Measurements from ENCODE around the gene ARID5B.

The ARID5B gene

GRCh38 chr10:61890430-61890829 lies 11.1 kb upstream of the ARID5B start:
- DNase-seq = no peak

GRCh38 chr10:61890881-61891409 lies 10.6 kb upstream of the ARID5B start:
- DNase-seq = no peak

GRCh38 chr10:61891906-61892585 lies 9.5 kb upstream of the ARID5B start:
- DNase-seq = no peak

DNA sequence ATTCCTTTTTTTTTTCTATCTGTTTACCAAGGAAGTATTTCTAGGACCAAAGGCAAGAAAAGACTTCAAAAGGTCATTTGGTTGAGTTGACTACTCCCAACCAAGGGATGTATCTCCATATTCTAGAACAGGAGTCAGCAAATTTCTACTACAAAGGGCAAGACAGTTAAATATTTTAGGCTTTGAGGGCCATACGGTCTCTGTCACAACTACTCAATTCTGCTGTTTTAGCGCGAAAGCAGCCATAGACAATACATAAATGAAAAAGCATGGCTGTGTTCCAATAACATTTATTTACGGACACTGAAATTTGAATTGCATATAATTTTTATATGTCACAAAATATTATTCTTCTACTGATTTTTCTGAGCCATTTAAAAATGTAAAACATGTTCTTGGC lies 8.5 kb upstream of the ARID5B start:
- no peak for DNase-seq

DNA sequence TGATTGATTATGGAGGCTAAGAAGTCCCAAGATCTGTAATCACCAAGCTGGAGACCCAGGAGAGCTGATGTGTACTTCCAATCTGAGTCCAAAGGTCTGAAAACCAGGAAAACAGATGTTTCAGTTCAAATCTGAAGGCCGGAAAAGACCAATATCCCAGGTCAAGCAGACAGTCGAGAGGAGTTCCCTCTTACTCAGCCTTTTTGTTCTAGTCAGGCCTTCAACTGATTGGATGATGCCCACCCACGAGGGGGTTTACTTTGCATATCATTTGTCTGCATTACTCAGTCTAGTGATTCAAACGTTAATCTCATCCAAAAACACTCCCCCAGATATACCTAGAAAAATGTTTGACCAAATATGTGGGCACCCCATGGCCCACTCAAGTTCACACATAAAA lies 7.4 kb upstream of the ARID5B start:
- no peak for DNase-seq

DNA sequence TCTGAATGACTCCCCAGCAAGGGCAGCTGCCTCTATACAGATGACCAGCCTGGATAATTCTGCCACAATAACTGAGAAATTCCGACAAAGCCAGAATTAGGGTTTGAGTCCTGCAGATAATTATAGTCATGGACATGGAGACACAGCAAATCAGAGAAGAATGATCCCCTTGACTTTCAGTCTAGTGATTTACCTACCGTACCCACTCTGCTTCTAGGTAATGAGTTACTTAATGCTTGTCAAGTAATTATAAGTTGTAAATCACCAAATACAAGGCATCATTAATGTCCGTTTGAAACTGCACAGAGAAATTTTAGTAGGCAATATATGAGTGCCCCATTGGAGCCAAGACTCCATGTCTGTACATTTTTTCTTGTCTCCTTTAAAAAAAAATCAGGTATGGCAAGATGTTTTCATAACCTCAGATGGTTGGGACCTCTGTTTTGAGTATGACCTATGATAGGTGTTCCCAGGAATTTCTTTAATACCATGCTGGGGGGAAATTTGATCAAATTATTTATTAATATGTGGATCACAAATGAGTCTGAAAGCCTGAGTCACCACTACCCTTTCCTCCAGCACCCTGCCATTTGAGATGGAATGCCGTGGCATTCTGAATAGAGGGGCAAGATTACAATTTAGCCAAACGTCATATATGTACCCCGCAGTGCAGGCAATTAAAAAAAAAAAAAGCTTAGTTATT lies 5.5 kb upstream of the ARID5B start:
- no peak for DNase-seq

GRCh38 chr10:61896854-61897661 lies 4.4 kb upstream of the ARID5B start:
- DNase-seq = peak in 1 of 2 experiments; percentile 47

GRCh38 chr10:61897671-61898434 lies 3.6 kb upstream of the ARID5B start:
- DNase-seq = no peak

GRCh38 chr10:61898435-61898778 lies 3.1 kb upstream of the ARID5B start:
- peak in 1 of 2 experiments; percentile 9 for DNase-seq

- no peak for DNase-seq
Measured at GRCh38 chr10:61899069-61899531, 2.4 kb upstream of the ARID5B start.

DNA sequence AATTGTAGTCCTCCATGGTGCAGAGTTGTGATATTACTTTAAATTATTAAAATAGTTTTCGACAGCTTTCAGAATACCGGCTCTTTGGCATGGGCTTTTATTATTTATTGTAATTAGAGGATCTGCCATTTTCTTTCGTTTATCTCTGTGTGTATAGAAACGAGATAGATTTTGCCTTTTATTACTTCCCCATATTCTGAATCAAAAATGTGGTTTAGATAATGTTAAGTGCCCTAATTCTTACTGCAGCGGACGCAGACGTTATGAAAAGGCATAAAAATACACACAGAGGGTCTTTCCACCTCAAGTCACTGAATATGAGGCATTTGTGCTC lies 1.9 kb upstream of the ARID5B start:
- DNase-seq = no peak

DNA sequence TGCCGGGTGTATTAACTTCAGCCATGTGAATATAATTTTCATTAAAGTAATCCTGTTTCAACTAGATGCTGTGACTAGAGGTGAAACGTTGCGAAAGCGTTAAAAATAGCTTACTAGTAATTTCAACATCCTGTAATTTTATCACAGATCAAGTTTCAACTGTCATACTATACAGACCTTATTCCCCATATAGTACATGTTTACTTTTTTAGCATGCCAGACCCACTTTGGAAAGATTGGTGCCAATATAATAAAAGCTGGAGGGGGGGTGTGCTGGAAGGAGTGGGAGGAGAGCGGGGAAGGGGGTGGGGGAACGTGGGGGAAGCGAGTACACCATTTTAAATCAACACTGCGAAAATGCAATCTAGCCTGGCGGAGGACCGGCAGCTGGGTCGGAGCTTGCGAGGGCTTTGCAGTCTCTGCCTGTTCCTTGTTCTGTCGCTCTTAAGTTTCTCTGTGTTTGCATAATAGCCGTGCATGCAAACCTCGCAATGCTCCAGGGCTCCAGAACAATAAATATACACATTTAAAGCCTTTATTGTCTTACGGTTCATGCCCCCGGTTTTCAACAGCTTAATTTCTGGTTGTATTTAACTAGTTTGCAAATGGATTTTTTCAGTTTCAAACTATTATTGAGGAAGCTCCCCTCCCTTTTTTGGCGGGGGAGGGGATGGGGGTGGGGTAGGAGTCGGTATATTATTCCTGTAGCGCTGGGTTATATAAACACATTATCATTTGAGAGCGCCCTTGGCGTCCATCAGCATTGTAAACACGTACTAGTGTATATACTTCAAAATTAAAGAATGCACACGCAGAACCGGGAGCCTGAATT lies 1.3 kb upstream of the ARID5B start:
- peak; percentile 57 to 61 for DNase-seq

- DNase-seq = peak in 1 of 2 experiments; percentile 10
Measured at GRCh38 chr10:61901829-61902444, 438 bp downstream of the ARID5B start.

GRCh38 chr10:61902445-61903220 lies 1.1 kb downstream of the ARID5B start:
- DNase-seq = peak in 1 of 2 experiments; percentile 25

- peak; percentile 41 to 56 for DNase-seq
Measured at GRCh38 chr10:61903221-61903927, 1.9 kb downstream of the ARID5B start.

- peak in 1 of 2 experiments; percentile 56 for DNase-seq
Measured at GRCh38 chr10:61903928-61904344, 2.4 kb downstream of the ARID5B start.

GRCh38 chr10:61904733-61905725 lies 3.5 kb downstream of the ARID5B start:
- DNase-seq = peak in 1 of 2 experiments; percentile 38

GRCh38 chr10:61905837-61906561 lies 4.5 kb downstream of the ARID5B start:
- DNase-seq = no peak
